Head of caudate nucleus (tissue), 42 donors: ENCODE results near the gene FFAR2.
"Not testable (repeated sequence)": the region's sequence is repeated elsewhere in the genome, so short reads cannot be mapped to it uniquely, and the experiment has no call there.

Source experiments
- DNase-seq, 42 donors: peaks; one replicate each; pipeline versions ENCODE4 v3.0.0 to v3.0.0-alpha.2; 2020 to 2021; ENCODE audit warnings: mixed read lengths in 7 of 42
- intact Hi-C: fragments of 100-400 bp; cut with DNase I; formaldehyde crosslinking; loops from one replicate; pipeline ENCODE4 v1.15.0; 2022

Gene FFAR2

DNA sequence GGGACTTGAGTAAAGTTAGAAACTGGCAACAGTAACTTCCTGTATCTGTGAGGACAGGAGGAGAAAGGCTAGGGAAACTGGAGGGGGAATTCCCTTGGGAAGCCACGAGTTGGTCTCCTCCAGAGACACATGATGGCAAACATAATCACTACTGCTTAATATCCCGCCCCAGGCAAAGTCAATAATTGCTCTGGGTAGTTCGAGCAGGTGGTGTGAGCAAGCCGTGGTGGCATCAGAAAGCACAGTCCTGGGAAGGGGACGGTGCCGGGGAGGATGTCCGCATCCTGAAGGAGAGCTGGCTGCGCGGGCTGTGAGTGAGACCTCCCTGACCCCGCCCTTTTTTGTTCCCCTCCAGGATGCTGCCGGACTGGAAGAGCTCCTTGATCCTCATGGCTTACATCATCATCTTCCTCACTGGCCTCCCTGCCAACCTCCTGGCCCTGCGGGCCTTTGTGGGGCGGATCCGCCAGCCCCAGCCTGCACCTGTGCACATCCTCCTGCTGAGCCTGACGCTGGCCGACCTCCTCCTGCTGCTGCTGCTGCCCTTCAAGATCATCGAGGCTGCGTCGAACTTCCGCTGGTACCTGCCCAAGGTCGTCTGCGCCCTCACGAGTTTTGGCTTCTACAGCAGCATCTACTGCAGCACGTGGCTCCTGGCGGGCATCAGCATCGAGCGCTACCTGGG, 1.4 kb downstream of the FFAR2 start:
- intact Hi-C loops, result no loop called here
- DNase-seq, result no peak

DNA sequence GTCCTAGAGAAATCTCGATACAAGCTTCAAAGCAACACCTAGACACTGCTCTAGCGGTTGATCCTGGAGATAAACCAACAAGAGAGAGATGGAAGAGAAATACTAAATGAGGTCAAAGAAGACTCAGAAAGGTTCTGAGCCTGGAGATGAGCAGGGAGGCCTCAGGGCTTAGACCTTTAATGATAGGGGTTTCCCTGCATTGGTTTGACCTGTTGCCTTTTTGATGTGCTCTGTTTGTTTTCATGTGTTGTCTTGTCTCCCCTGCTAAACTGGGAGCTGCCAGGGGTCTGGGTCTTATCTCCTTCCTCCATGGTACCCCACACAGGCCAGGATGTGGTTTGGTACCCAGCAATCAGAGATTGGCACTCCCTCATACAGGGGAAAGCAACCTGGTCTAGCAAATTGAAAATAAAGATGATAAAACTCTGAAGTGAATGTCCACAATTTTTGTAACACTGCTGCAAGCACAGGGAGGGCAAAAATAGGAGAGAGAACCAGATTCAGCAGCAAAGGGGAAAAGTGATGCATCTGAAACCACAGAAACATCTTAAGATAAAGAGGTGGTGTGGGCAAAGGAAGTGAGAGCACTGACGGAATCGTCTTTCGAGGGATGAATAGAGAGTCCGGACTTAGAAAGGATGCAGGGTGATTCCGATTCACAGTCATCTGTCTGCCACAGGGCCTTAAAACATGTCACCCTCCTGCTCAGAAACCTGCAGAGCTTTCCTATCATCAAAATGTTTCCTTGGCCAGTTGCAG, 3.5 kb downstream of the FFAR2 start:
- intact Hi-C loops, result no loop called here
- no peak for DNase-seq

DNA sequence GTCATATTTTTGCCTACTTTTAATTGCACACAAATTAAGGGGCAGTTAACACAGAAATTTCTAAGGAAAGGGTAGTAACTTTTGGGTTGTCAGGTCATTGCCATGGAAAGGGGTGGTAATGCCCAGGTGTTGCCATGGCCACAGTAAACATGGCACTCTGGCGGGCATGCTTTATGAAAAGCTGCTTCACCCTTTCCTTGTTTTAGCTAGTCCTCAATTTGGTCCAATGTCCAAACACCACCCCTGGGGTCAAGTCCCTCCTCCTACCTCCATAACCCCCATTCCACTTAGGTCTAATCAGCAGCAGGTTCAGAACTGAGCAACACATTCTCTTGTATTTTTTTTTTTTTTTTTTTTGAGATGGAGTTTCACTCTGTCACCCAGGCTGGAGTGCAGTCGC, 6.6 kb downstream of the FFAR2 start:
- intact Hi-C loops, result no loop called here
- DNase-seq, result no peak

DNA sequence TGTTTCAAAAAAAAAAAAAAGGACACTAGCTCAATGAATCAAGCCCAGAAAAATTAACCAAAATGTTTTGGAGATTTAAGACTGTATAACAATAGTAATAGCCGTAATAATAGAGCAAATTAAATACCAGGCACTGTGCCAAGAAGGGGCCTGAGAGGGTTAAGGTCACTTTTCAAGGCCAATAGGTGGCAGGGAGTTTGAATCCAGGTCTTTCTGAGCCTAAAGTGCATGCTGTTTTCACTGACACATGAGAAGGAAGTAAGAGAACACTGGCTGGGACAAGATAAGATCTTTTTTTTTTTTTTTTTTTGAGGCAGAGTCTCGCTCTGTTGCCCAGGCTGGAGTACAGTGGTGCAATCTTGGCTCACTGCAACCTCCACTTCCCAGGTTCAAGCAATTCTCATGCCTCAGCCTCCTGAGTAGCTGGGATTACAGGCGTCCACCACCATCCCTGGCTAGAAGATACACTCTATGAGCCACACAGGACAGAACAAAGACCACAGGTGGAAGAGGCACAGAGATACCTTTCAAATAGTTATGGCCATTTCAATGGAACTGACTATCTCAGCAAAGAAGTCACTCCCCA, 7.7 kb downstream of the FFAR2 start:
- intact Hi-C loops, result no loop called here
- DNase-seq, result no peak

DNA sequence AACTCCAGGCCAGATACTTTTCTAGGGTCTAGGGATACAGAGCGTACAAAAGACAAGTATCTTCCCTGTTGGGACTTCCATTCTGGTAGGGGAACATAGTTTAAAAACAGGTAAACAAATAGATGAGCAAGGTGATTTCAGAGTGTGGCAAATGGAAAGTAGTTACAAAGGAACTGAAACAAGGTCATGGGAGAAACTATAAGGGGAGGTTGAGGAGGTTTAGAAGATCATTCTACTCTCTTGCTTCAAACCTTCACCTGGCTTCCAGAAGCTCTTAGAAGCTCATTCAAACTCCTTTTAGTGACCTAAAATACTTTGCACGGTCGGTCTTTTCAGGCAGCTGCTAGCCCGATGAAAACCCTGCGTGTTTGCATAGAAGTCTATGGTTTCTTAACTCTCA, 9.1 kb downstream of the FFAR2 start:
- intact Hi-C loops, result no loop called here
- DNase-seq, result no peak

DNA sequence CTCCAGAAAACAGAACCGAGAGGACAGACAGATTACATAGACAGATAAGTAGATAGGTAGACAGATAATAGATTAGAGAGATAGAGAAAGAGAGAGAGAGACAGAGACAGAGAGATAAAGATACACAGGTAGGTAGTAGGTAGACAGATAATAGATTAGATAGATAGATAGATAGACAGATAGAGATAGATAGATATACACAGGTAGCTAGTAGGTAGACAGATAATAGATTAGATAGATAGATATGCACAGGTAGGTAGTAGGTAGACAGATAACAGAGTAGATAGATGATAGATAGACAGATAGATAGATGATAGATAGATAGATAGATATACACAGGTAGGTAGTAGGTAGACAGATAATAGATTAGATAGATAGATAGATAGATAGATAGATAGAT, 10.1 kb downstream of the FFAR2 start:
- intact Hi-C loops, result no loop called here
- DNase-seq, result no peak

DNA sequence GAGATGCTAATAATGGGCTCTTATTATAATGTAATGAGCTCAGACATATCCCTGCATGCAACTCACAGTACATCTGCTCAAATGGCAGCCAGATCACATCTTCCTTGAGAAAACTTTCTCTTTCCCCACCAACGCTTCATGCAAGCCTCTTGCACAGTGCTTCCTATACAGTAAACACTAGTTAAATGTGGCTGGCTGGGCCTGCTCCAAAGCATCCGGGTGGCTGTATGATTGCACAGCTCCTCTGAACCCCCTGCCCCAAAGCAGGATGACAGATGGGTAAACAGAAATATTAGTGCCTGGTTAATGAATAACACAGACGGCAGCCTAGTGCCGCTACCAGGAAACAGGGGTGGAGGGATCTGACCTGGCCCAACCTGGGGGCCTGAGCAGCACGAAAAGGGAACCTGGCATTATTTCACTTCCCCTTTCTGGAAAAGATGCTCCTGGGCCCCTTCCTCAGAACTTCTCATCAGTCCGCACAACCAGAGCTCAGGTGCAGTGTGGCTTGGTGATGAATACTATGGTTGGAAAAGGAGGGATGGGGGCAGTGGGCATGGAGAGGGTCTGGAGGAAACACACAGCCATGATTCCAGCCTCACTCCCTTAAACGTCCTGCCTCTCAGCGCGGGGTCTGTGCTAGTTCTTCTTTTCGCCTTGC, 10.8 kb downstream of the FFAR2 start:
- DNase-seq, result no peak
- intact Hi-C loops, result no loop called here

DNA sequence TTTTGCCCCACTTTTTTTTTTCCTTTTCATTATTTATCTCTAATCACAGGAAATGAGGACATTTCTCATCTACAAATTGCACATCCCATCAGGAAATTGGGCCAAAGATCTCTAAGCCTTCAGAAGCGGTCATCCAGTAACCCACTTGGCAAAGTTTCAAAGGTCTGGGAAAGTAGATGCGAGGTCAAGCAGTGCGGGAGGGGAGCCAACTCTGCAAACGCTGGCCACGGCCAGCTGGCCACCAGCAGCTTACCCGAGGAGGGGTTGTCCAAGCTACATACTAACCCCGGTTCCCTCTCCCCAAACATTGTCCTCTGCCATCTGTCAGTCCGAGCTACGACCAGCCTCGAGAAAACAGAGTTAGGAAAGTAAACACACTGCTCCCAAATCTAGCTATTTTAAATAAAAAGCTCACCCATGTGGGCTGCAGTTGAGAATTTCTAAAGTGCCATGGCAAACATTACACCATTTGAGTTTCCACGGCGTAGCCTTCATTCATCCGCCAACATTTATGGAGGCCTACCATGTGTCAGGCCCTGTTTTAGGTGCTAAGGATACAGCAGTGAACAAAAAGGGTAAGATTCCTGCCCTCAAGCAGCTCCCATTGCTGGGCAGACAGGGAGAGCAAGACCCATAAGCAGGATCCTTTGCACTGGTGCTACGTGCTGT, 11.5 kb downstream of the FFAR2 start:
- intact Hi-C loops, result loop anchor here (10.0 kb wide), 1 partner anchor 115 kb away; the partner anchor contains the start of gene FFAR1
- DNase-seq, result peak in 3 of 42 donors; percentile 12 to 40 (median 15)

DNA sequence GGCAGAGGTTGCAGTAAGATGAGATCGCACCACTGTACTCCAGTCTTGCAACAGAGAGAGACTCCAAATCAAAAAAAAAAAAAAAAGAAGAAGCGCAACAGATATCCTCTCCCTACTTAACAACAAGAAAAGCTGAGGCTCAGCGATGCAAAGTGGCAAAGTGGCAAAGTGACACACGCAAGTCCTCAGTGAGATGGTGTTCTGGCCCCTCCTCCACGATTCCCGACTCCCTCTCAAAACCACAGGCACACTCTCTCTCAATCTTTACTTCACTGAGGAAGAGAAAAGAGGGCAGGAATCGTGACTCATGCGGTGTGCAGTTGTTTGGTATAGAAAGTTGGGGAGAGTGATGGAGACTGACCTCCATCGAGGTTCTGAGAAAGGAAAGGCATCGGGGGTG, 12.6 kb downstream of the FFAR2 start:
- intact Hi-C loops, result loop anchor here (10.0 kb wide), 1 partner anchor 116 kb away; the partner anchor contains the start of gene FFAR1
- DNase-seq, result no peak

DNA sequence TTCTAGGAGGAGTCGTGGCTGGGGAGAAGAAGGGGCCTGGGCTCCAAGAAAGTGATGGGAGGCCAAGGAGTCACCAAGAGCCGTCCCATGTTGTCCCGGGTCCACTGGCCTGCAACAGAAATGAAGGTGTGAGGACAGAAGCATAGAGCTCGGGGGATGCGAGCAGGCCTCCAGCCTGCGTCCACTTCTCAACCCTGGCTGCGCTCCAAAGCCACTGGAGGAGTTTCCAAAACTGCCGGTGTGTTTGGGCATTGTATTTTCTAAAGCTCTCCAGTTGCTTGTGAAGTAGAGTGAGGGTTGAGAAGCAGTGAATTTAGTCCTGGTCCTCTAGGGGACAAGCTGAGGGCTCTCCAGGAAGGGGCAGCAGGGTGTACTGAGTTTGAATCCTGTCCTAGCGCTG, 13.0 kb downstream of the FFAR2 start:
- intact Hi-C loops, result loop anchor here (10.0 kb wide), 1 partner anchor 116 kb away; the partner anchor contains the start of gene FFAR1
- DNase-seq, result no peak

DNA sequence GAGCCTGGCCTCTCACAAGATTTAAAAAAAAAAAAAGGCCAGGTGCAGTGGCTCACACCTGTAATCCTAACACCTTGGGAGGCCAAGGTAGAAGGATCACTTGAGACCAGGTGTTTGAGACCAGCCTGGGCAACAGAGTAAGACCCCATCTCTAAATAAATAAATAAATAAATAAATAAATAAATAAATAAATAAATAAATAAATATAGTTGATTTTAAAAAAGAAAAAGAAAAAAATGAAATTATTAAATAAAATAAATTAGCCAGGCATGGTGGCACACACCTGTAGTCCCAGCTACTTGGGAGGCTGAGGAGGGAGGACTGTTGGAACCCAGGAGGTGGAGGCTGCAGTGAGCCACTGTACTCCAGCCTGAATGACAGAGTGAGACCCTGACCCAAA, 13.7 kb downstream of the FFAR2 start:
- intact Hi-C loops, result loop anchor here (10.0 kb wide), 1 partner anchor 117 kb away; the partner anchor contains the start of gene FFAR1

DNA sequence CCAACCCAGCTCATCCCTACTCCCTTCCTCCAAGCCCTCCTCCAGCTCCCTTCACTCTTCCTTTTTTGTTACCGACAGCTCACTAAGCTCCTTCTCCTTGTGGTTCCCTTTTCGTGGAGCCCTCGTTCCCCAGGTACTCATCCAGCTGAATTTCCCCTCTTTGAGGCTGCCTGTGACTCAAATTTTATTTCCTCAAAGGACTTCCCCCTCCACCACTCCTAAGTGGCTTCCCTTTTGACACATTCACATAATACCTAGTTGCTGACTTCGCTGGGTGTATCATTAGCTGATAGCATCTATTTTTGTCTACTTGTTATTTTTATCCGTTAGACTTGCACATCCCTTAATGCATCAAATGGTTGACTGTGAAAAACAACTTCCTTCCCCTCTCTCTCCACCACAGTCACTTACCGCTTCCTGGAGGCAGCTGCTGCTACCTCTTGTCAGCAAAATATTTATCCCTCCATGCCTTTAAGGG, 14.5 kb downstream of the FFAR2 start:
- intact Hi-C loops, result loop anchor here (10.0 kb wide), 1 partner anchor 118 kb away; the partner anchor contains the start of gene FFAR1
- DNase-seq, result peak in 11 of 42 donors; percentile 7 to 49 (median 20)

More for the DNA sequence above, 13.7 kb downstream of the FFAR2 start:
- not testable (repeated sequence) for DNase-seq

DNA sequence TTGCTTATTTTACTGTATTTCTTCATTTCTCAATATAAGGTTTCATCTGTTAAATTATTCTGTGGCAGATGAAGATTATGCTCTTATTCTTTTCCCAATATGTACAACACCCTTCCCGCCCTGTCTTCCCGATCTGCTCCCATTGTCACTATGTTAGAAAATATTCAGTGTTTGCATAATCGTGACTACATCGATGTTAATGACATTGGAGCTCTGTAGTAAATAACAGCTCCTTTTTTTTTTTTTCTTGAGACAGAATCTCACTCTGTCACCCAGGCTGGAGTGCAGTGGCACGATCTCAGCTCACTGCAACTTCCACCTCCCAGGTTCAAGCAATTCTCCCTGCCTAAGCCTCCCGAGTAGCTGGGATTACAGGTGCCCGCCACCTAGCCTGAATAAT, 14.9 kb downstream of the FFAR2 start:
- DNase-seq, result not testable (repeated sequence)
- intact Hi-C loops, result loop anchor here (10.0 kb wide), 1 partner anchor 118 kb away; the partner anchor contains the start of gene FFAR1

DNA sequence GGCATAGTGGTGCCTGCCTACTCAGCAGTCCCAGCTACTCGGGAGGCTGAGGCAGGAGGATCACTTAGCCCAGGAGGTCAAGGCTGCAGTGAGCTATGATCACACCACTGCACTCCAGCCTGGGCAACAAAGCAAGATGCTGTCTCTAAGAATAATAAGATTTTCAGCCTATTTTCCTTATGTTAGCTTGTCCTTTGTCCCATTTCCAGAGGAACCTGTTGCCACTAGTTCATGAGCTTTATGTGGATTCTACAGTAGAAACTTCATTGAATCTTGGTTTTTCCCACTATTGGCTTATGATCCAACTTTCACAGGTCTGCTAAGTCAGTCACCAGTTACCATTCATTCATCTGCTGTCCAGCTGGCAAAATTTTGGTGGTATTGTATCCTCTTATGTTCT, 18.2 kb downstream of the FFAR2 start:
- no peak for DNase-seq
- intact Hi-C loops, result loop anchor here (10.0 kb wide), 1 partner anchor 121 kb away; the partner anchor contains the start of gene FFAR1

DNA sequence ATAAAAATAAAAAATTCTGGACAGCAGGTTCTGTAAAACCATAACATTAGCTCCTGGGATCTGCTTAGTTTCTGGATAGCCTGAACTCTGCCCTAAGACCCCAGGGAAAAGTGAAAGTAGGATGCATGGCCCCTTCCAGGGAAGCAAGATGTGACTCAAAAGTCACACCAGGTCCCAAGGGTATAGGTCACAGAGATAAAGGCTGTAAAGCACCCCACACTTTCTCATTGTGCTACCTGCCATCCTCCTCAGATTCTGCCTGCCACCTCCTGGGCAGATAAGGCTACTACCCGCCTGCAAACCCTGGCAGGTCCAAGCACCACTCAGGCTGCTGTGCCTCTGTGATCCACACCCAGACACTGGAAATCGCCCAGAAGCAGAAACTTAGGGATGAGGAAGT, 20.6 kb downstream of the FFAR2 start:
- intact Hi-C loops, result loop anchor here (10.0 kb wide), 1 partner anchor 124 kb away; the partner anchor contains the start of gene FFAR1
- peak in 37 of 42 donors; percentile 9 to 70 (median 48) for DNase-seq

DNA sequence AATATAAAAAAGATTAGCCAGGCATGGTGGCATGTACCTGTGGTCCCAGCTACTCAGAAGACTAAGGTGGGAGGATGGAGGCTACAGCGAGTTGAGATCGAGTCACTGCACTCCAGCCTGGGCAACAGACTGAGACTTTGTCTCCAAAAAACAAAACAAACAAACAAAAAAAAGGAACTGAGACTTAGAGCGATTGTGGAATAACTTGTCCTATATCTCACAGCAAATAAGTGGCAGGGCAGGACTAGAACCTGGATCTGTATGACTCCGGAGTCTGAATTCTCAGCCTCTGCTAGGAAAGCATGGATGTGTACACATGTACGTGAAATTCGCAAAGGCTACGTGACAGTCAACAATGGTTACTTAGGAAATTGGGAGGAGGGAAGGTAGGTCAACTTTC, 22.1 kb downstream of the FFAR2 start:
- no peak for DNase-seq
- intact Hi-C loops, result no loop called here

DNA sequence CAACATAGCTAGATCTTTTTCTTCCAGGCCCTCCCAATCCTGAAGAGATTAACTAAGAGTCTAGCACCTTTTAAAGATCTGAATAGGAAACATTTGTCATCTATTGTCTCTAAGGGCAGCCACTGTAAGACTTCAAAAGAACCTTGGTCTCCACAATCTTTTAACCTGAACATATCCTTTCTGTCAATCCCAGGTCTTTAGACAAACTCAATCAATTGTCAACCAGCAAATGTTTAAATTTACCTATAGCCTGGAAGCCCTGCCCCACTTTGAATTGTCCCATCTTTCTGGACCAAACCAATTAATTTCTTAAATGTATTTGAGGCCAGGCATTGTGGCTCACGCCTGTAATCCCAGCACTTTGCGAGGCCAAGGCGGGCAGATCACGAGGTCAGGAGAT, 23.0 kb downstream of the FFAR2 start:
- intact Hi-C loops, DNase-seq: not testable (repeated sequence)

DNA sequence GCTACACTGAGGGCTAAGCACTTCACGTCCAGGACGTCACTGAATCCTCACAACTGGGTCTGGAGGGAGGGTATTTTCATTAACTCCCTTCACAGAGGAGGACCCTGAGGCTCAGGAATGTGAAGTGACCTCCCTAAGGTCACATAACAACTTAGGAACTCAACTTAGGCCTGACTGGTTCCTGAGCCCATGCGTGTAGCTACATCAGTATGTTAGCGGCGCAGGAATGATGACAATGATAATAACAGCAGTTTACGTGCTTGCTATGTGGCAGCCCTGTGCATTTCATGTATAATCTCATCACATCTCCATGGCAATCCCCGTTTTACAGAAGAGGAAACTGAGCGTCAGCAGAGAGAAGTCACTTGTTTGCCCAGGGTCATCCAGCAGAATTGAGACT, 23.9 kb downstream of the FFAR2 start:
- intact Hi-C loops, result no loop called here

DNA sequence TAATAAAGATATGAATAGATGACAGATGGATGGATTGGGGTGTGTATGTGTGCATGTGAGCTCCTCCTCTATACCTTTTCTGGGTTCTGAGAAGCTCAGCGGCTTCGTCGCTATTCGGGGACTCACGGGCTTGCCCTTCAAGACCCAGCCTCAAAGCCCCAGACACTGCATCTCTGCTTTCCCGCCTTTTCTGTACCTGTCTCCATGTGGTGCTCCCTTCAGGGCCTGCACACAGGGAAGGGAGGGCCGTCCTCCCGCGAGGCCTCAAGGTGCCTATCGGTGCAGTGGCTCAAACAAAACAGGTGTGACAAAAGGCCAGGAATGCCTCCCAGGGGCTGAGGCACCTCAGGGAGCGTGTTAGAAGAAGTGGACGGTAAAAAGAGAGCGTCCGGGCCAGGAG, 26.0 kb downstream of the FFAR2 start:
- DNase-seq, result no peak
- intact Hi-C loops, result no loop called here

More for the DNA sequence above, 23.9 kb downstream of the FFAR2 start:
- DNase-seq, result no peak
